ENCODE measurements around the gene OR2L13. TPM values are rescaled to one million over a fixed set of nuclear protein-coding genes. Genes with fewer than 3 reads are reported as not detected.

The OR2L13 gene
- not detected in 2 replicates for total RNA-seq

GRCh38 chr1:248094884-248095283 is at the start of gene OR2L13:
TSS of gene OR2L13 (plus strand) at chr1:248095184. CDS start at chr1:248099376, 4,192 bp downstream.

GRCh38 chr1:248046536-248046935 is 48.4 kb upstream of the OR2L13 start, which contains the start of gene OR2L3:
TSS of gene OR2L3 (plus strand) at chr1:248046836. CDS start at chr1:248060682, 13,846 bp downstream.

GRCh38 chr1:248144513-248145198 is 49.7 kb downstream of the OR2L13 start, which contains the start of gene OR2M5:
TSS of gene OR2M5 (plus strand) at chr1:248145148. CDS start at chr1:248145148, 0 bp downstream.

Other genes starting within 250 kb of the OR2L13 start
- 0.33 and 0.34 TPM in 2 replicates for gene TRIM58, start 238.0 kb upstream of the OR2L13 start, total RNA-seq
- gene OR2W3, start 199.6 kb upstream of the OR2L13 start, total RNA-seq = not detected in 2 replicates
- not detected in 2 replicates for gene OR2T8, start 174.9 kb upstream of the OR2L13 start, total RNA-seq
- not detected in 2 replicates for gene OR2AJ1, start 170.3 kb upstream of the OR2L13 start, total RNA-seq
- not detected in 2 replicates for gene OR2L8, start 146.3 kb upstream of the OR2L13 start, total RNA-seq
- gene OR2AK2, start 130.0 kb upstream of the OR2L13 start, total RNA-seq = not detected in 2 replicates
- not detected in 2 replicates for gene OR2L5, start 81.5 kb upstream of the OR2L13 start, total RNA-seq
- gene OR2L2, start 65.1 kb upstream of the OR2L13 start, total RNA-seq = not detected in 2 replicates
- gene OR2L3, start 48.3 kb upstream of the OR2L13 start, total RNA-seq = not detected in 2 replicates
- gene OR2M5, start 50.0 kb downstream of the OR2L13 start, total RNA-seq = not detected in 2 replicates
- gene OR2M2, start 79.6 kb downstream of the OR2L13 start, total RNA-seq = not detected in 2 replicates
- not detected in 2 replicates for gene OR2M3, start 102.1 kb downstream of the OR2L13 start, total RNA-seq
- not detected in 2 replicates for gene OR2M4, start 136.2 kb downstream of the OR2L13 start, total RNA-seq
- gene OR2T33, start 182.8 kb downstream of the OR2L13 start, total RNA-seq = not detected in 2 replicates
- not detected in 2 replicates for gene OR2T12, start 208.2 kb downstream of the OR2L13 start, total RNA-seq
- not detected in 2 replicates for gene OR2M7, start 229.4 kb downstream of the OR2L13 start, total RNA-seq

Measured in mammary microvascular endothelial cell (primary cell).